Body of pancreas (tissue), 4 donors: ENCODE data around the gene GFRA1. TPM values are rescaled to one million over a fixed set of nuclear protein-coding genes. Genes with fewer than 3 reads are reported as not detected.
"Not testable (repeated sequence)": the region's sequence is repeated elsewhere in the genome, so short reads cannot be mapped to it uniquely, and the experiment has no call there.

Source experiments
- ATAC-seq: fragments of 150-250 bp; one replicate; pipeline ENCODE4 v1.9.1; 2016
- DNase-seq, 4 donors: peaks; one replicate each; pipeline ENCODE4 v3.0.0-alpha.2; 2019
- H3K27ac ChIP-seq, 4 donors: fragments of 200-600 bp; sonication (generic); 1 replicate in 3 of 4; 2 replicates in 1 of 4; pipeline versions ENCODE4 v1.5.1 to v1.6.1; 2016 to 2019; ENCODE audit warnings: mild to moderate bottlenecking in 1 of 4, mixed read lengths in 1 of 4, moderate library complexity in 1 of 4
- H3K27me3 ChIP-seq, 2 donors: fragments of 200-600 bp; sonication (generic); one replicate each; pipeline ENCODE4 v1.6.0; 2016; ENCODE audit warnings: mild to moderate bottlenecking in 1 of 2
- H3K36me3 ChIP-seq, 2 donors: fragments of 200-600 bp; sonication (generic); replicated peaks in 1 of 2; 2 replicates each; pipeline ENCODE4 v1.5.1; 2016; ENCODE audit warnings: low read depth in 2 of 2; ENCODE audit not compliant: insufficient read depth in 1 of 2
- H3K4me1 ChIP-seq: fragments of 200-600 bp; sonication (generic); one replicate; pipeline ENCODE4 v1.6.0; 2016
- H3K4me3 ChIP-seq, 2 donors: fragments of 200-600 bp; sonication (generic); 1 replicate in 1 of 2; 2 replicates in 1 of 2; pipeline ENCODE4 v1.5.1; 2016 to 2019
- H3K9me3 ChIP-seq, 3 donors: fragments of 200-600 bp; sonication (generic); 1 replicate in 2 of 3; 2 replicates in 1 of 3; pipeline ENCODE4 v1.5.1; 2016
- CTCF ChIP-seq, 7 experiments: fragments of 450-650 bp in 4 of 7; fragments of 200-600 bp in 3 of 7; sonication (generic) in 3 of 7; IDR thresholded peaks; one replicate each; pipeline ENCODE4 v1.5.1; 2016 to 2019; ENCODE audit warnings: antibody characterized with exemption in 7 of 7
- POLR2A ChIP-seq, 3 donors: fragments of 450-650 bp; IDR thresholded peaks; one replicate each; pipeline ENCODE4 v1.6.1; 2016; ENCODE audit warnings: antibody characterized with exemption in 3 of 3, mild to moderate bottlenecking in 2 of 3
- WGBS, 2 donors: methylation state at CpG; one replicate each; pipeline ENCODE4 v1.1.5; 2017; 5-methylcytosine and 5-hydroxymethylcytosine counted together
- intact Hi-C: fragments of 100-400 bp; cut with DNase I; formaldehyde crosslinking; loops from one replicate; pipeline ENCODE4 v1.15.1; 2023
- total RNA-seq, 2 donors: library from RNA; depleted of rRNA; stranded (reverse); fragments of >200 nt; gene quantifications; one replicate each; pipeline ENCODE4 v1.1.0, GENCODE V29; 2016

The GFRA1 gene
- total RNA-seq, 2 donors from 2014 or later = 4.2 to 6.9 TPM

- H3K4me3 ChIP-seq = no peak overlapping the region
- DNase-seq (no peak), ATAC-seq (no peak)
- intact Hi-C loops = no loop called here
- TF ChIP-seq CTCF (IDR thresholded peaks at IDR 0.05) = no peak
- no peak for TF ChIP-seq POLR2A (IDR thresholded peaks at IDR 0.05)
- no peaks in the 10 kb centered on the region for H3K4me1 ChIP-seq
- H3K27ac ChIP-seq = no peak overlapping the region
- 65 to 73% methylated on average over 2 of the region's 2 CpGs for WGBS, 2 donors
- no peaks in the 10 kb centered on the region for H3K9me3 ChIP-seq
- H3K36me3 ChIP-seq = no peaks in the 10 kb centered on the region
- H3K27me3 ChIP-seq = no peaks in the 10 kb centered on the region
Measured at GRCh38 chr10:116170815-116171250, 102.2 kb downstream of the GFRA1 start.

- intact Hi-C loops = no loop called here
- WGBS, 2 donors = 78 to 100% methylated on average over 1 to 3 of the region's 3 CpGs
Measured at GRCh38 chr10:116169782-116170445, 103.1 kb downstream of the GFRA1 start.

GRCh38 chr10:116168745-116169144 is 104.3 kb downstream of the GFRA1 start:
- intact Hi-C loops = no loop called here
- Histone ChIP-seq H3K9me3 (no peaks in the 10 kb centered on the region), H3K27me3 (no peaks in the 10 kb centered on the region), H3K4me3 (no peak overlapping the region), H3K4me1 (peaks cover 2% of the 10 kb centered on the region), H3K36me3 (no peaks in the 10 kb centered on the region), H3K27ac (no peak overlapping the region)
- no peak for TF ChIP-seq CTCF (IDR thresholded peaks at IDR 0.05)
- TF ChIP-seq POLR2A (IDR thresholded peaks at IDR 0.05) = no peak
- DNase-seq (no peak), ATAC-seq (no peak)
- WGBS, 2 donors = 49 to 60% methylated on average over 1 of the region's 1 CpG

More at GRCh38 chr10:116169782-116170445, 103.1 kb downstream of the GFRA1 start:
- Histone ChIP-seq H3K4me1 (no peaks in the 10 kb centered on the region), H3K27me3 (no peaks in the 10 kb centered on the region), H3K27ac (no peak overlapping the region), H3K4me3 (no peak overlapping the region), H3K9me3 (no peaks in the 10 kb centered on the region), H3K36me3 (no peaks in the 10 kb centered on the region)
- no peak for ATAC-seq
- no peak for DNase-seq
- TF ChIP-seq CTCF (IDR thresholded peaks at IDR 0.05) = no peak
- TF ChIP-seq POLR2A (IDR thresholded peaks at IDR 0.05) = no peak

GRCh38 chr10:116168329-116168728 is 104.7 kb downstream of the GFRA1 start:
- 36 to 61% methylated on average over 2 of the region's 2 CpGs for WGBS, 2 donors
- intact Hi-C loops = no loop called here

GRCh38 chr10:116165941-116166340 is 107.1 kb downstream of the GFRA1 start:
- H3K4me1 ChIP-seq = peaks cover 16% of the 10 kb centered on the region
- H3K36me3 ChIP-seq, ATAC-seq, H3K4me3 ChIP-seq, H3K27me3 ChIP-seq, H3K27ac ChIP-seq, H3K9me3 ChIP-seq, DNase-seq, intact Hi-C loops: not testable (repeated sequence)

More at GRCh38 chr10:116168329-116168728, 104.7 kb downstream of the GFRA1 start:
- no peak overlapping the region for H3K4me3 ChIP-seq
- TF ChIP-seq POLR2A (IDR thresholded peaks at IDR 0.05) (no peak), CTCF (IDR thresholded peaks at IDR 0.05) (no peak)
- no peak for ATAC-seq
- H3K27me3 ChIP-seq = no peaks in the 10 kb centered on the region
- H3K9me3 ChIP-seq = no peaks in the 10 kb centered on the region
- H3K27ac ChIP-seq = no peak overlapping the region
- no peaks in the 10 kb centered on the region for H3K36me3 ChIP-seq
- no peak for DNase-seq
- H3K4me1 ChIP-seq = peaks cover 6% of the 10 kb centered on the region
